OCI-LY7 (cell line): Measurements from ENCODE around the gene SEC22C. TPM values are rescaled to one million over a fixed set of nuclear protein-coding genes. Genes with fewer than 3 reads are reported as not detected.
A peak's percentile ranks its signal among the peaks of the same experiment; 100 is the strongest.

ENCODE experiments used
- BruUV-seq: library from RNA; stranded (reverse); fragments of 400-500 nt; replicated peaks from 2 replicates; lab custom pipeline; 2021; lab: Mats Ljungman, UMichigan
- CTCF ChIA-PET: fragments of 300-600 bp; sonication (Branson Sonifier 250); formaldehyde crosslinking; loops from one replicate; lab custom pipeline; 2022; ENCODE audit warnings: antibody characterized with exemption; ENCODE audit not compliant: unreplicated experiment; lab: Charles Lee
- POLR2A ChIA-PET: fragments of 300-600 bp; sonication (Branson Sonifier 250); formaldehyde crosslinking; loops from one replicate; lab custom pipeline; 2022; ENCODE audit warnings: antibody characterized with exemption; lab: Charles Lee
- DNase-seq: peaks from one replicate; pipeline ENCODE4 v3.0.0-alpha.2; 2015; ENCODE audit warnings: low spot score
- H2AFZ ChIP-seq: fragments of 200-600 bp; sonication (generic), shearing (Covaris generic); 2 replicates; pipeline ENCODE4 v1.6.1; 2014; ENCODE audit warnings: mild to moderate bottlenecking, antibody characterized with exemption, low read length, moderate library complexity
- H3K27ac ChIP-seq: fragments of 200-600 bp; sonication (generic); 2 replicates; pipeline ENCODE4 v1.5.1; 2014; ENCODE audit warnings: mixed run types, low read depth, mild to moderate bottlenecking, moderate library complexity, low read length, inconsistent platforms; ENCODE audit not compliant: poor library complexity, severe bottlenecking
- H3K36me3 ChIP-seq: fragments of 200-600 bp; sonication (generic); 2 replicates; pipeline ENCODE4 v1.6.1; 2014; ENCODE audit warnings: mild to moderate bottlenecking, antibody characterized with exemption, low read length, moderate library complexity, mixed read lengths; ENCODE audit not compliant: insufficient read depth
- H3K4me1 ChIP-seq: fragments of 200-600 bp; sonication (generic); 2 replicates; pipeline ENCODE4 v1.5.1; 2014; ENCODE audit warnings: mild to moderate bottlenecking, low read length; ENCODE audit not compliant: insufficient read depth, poor library complexity, severe bottlenecking
- H3K4me2 ChIP-seq: fragments of 200-600 bp; sonication (generic); 2 replicates; pipeline ENCODE4 v1.6.1; 2014; ENCODE audit warnings: mild to moderate bottlenecking, low read length
- H3K4me3 ChIP-seq: fragments of 200-600 bp; sonication (generic); 2 replicates; pipeline ENCODE4 v1.5.1; 2014; ENCODE audit warnings: mild to moderate bottlenecking, low read depth, low read length; ENCODE audit not compliant: poor library complexity, severe bottlenecking
- H3K79me2 ChIP-seq: fragments of 200-600 bp; sonication (generic); 2 replicates; pipeline ENCODE4 v1.6.1; 2016; ENCODE audit warnings: low read depth, mild to moderate bottlenecking, low read length, moderate library complexity, mixed read lengths; ENCODE audit not compliant: insufficient read depth
- H3K9me2 ChIP-seq: fragments of 200-600 bp; sonication (generic); 2 replicates; pipeline ENCODE4 v1.6.1; 2016; ENCODE audit warnings: mild to moderate bottlenecking, low read length, mixed read lengths; ENCODE audit not compliant: insufficient read depth
- H3K9me3 ChIP-seq: fragments of 200-600 bp; sonication (generic); 2 replicates; pipeline ENCODE4 v1.6.1; 2014; ENCODE audit warnings: mild to moderate bottlenecking, mixed run types, low read length, mixed read lengths
- H4K20me1 ChIP-seq: fragments of 200-600 bp; sonication (generic); 2 replicates; pipeline ENCODE4 v1.6.1; 2014; ENCODE audit warnings: mild to moderate bottlenecking, antibody characterized with exemption, low read length, moderate library complexity, mixed read lengths; ENCODE audit not compliant: insufficient read depth
- CTCF ChIP-seq: fragments of 200-600 bp; sonication (generic); conservative IDR thresholded peaks from 2 replicates; pipeline ENCODE4 v1.5.1; 2014; ENCODE audit warnings: mild to moderate bottlenecking, antibody characterized with exemption, low read length, moderate library complexity, mixed read lengths
- EZH2phosphoT487 ChIP-seq: fragments of 200-600 bp; sonication (generic); IDR thresholded peaks from 2 replicates; pipeline ENCODE4 v1.6.1; 2018; ENCODE audit warnings: low read depth, borderline replicate concordance, mild to moderate bottlenecking, mixed run types, antibody characterized with exemption, low read length, moderate library complexity, mixed read lengths
- intact Hi-C: fragments of 100-400 bp; cut with micrococcal nuclease; formaldehyde crosslinking; loops from one replicate; pipeline ENCODE4 v1.10.0; 2022; ENCODE audit not compliant: unreplicated experiment
- total RNA-seq, 2 experiments: library from RNA; depleted of rRNA in 1 of 2; stranded (reverse); fragments of >200 nt in 1 of 2; shearing (Covaris generic) in 1 of 2; gene quantifications; 2 replicates each; pipeline ENCODE4 v1.2.3, GENCODE V29; 2014 to 2022

SEC22C gene
- total RNA-seq, 2 experiments from 2014 or later: 33.0 to 36.2 TPM

- ChIA-PET POLR2A (interaction anchor here (0.6 to 2.4 kb wide), 9 partner anchors 8 to 1725 kb away, joined by 3 to 15 read pairs (median 4); partner anchors contain the start of genes NKTR, SEC22C and SS18L2), CTCF (interaction anchor here (0.9 to 1.1 kb wide), 3 partner anchors 11 to 53 kb away, joined by 3 read pairs; no protein-coding TSS in a partner anchor)
- no peak overlapping the region for H3K4me3 ChIP-seq
- H3K27ac ChIP-seq: peak overlapping the region; percentile 54
- H3K4me1 ChIP-seq: peaks cover 38% of the 10 kb centered on the region
- H3K9me2 ChIP-seq: no peaks in the 10 kb centered on the region
- intact Hi-C loops: no loop called here
- H2AFZ ChIP-seq: no peak overlapping the region
- TF ChIP-seq EZH2phosphoT487: no peak
- TF ChIP-seq CTCF: no peak
- no TSS peak for BruUV-seq
- DNase-seq: peak; percentile 5
- peaks cover 41% of the 10 kb centered on the region; the same call in 1 of the 2 replicates for H4K20me1 ChIP-seq
- peaks cover 90% of the 10 kb centered on the region for H3K36me3 ChIP-seq
- H3K79me2 ChIP-seq: peaks cover 100% of the 10 kb centered on the region
- H3K4me2 ChIP-seq: peak overlapping the region; percentile 70; the same call in 1 of the 2 replicates
- H3K9me3 ChIP-seq: no peaks in the 10 kb centered on the region
Measured at GRCh38 chr3:42612928-42613327, 31.2 kb upstream of the SEC22C start.

- Histone ChIP-seq H4K20me1 (peaks cover 37% of the 10 kb centered on the region; the same call in 1 of the 2 replicates), H3K9me3 (no peaks in the 10 kb centered on the region), H3K27ac (peak overlapping the region; percentile 54), H3K4me3 (no peak overlapping the region), H2AFZ (no peak overlapping the region), H3K4me1 (peaks cover 38% of the 10 kb centered on the region), H3K79me2 (peaks cover 100% of the 10 kb centered on the region), H3K36me3 (peaks cover 93% of the 10 kb centered on the region), H3K4me2 (peak overlapping the region; percentile 70), H3K9me2 (no peaks in the 10 kb centered on the region)
- TF ChIP-seq EZH2phosphoT487 (no peak), CTCF (no peak)
- ChIA-PET CTCF (interaction anchor here (0.9 kb wide), 1 partner anchor 54 kb away, joined by 3 read pairs; no protein-coding TSS in a partner anchor), POLR2A (interaction anchor here (0.9 to 2.4 kb wide), 3 partner anchors 9 to 30 kb away, joined by 3 to 15 read pairs (median 8); partner anchors contain the start of gene SEC22C)
- intact Hi-C loops: no loop called here
- no peak for DNase-seq
- no TSS peak for BruUV-seq
Measured at GRCh38 chr3:42612217-42612616, 30.4 kb upstream of the SEC22C start.

GRCh38 chr3:42610976-42611375, 29.2 kb upstream of the SEC22C start:
- TF ChIP-seq CTCF (no peak), EZH2phosphoT487 (no peak)
- Histone ChIP-seq H3K4me3 (no peak overlapping the region), H3K9me3 (no peaks in the 10 kb centered on the region), H3K79me2 (peaks cover 100% of the 10 kb centered on the region), H2AFZ (no peak overlapping the region), H3K27ac (no peak overlapping the region), H3K36me3 (peaks cover 93% of the 10 kb centered on the region), H3K4me1 (peaks cover 38% of the 10 kb centered on the region), H3K9me2 (no peaks in the 10 kb centered on the region), H3K4me2 (peak overlapping the region; percentile 4; the same call in 1 of the 2 replicates), H4K20me1 (peaks cover 36% of the 10 kb centered on the region; the same call in 1 of the 2 replicates)
- intact Hi-C loops: no loop called here
- ChIA-PET CTCF (interaction anchor here (1.0 kb wide), 1 partner anchor 9 kb away, joined by 4 read pairs; no protein-coding TSS in a partner anchor), POLR2A (interaction anchor here (0.7 to 1.3 kb wide), 5 partner anchors 10 to 542 kb away, joined by 3 to 5 read pairs (median 4); partner anchors contain the start of genes SEC22C and SS18L2)
- no TSS peak for BruUV-seq
- no peak for DNase-seq
